OCI-LY7 (cell line): Measurements from ENCODE around the gene LRRC4. TPM values are rescaled to one million over a fixed set of nuclear protein-coding genes. Genes with fewer than 3 reads are reported as not detected.

Experiments
- BruUV-seq: library from RNA; stranded (reverse); fragments of 400-500 nt; replicated peaks from 2 replicates; lab custom pipeline; 2021; lab: Mats Ljungman, UMichigan
- CTCF ChIA-PET: fragments of 300-600 bp; sonication (Branson Sonifier 250); formaldehyde crosslinking; loops from one replicate; lab custom pipeline; 2022; ENCODE audit warnings: antibody characterized with exemption; ENCODE audit not compliant: unreplicated experiment; lab: Charles Lee
- POLR2A ChIA-PET: fragments of 300-600 bp; sonication (Branson Sonifier 250); formaldehyde crosslinking; loops from one replicate; lab custom pipeline; 2022; ENCODE audit warnings: antibody characterized with exemption; lab: Charles Lee
- DNase-seq: peaks from one replicate; pipeline ENCODE4 v3.0.0-alpha.2; 2015; ENCODE audit warnings: low spot score
- H2AFZ ChIP-seq: fragments of 200-600 bp; sonication (generic), shearing (Covaris generic); 2 replicates; pipeline ENCODE4 v1.6.1; 2014; ENCODE audit warnings: mild to moderate bottlenecking, antibody characterized with exemption, low read length, moderate library complexity
- H3K27ac ChIP-seq: fragments of 200-600 bp; sonication (generic); 2 replicates; pipeline ENCODE4 v1.5.1; 2014; ENCODE audit warnings: mixed run types, low read depth, mild to moderate bottlenecking, moderate library complexity, low read length, inconsistent platforms; ENCODE audit not compliant: poor library complexity, severe bottlenecking
- H3K36me3 ChIP-seq: fragments of 200-600 bp; sonication (generic); 2 replicates; pipeline ENCODE4 v1.6.1; 2014; ENCODE audit warnings: mild to moderate bottlenecking, antibody characterized with exemption, low read length, moderate library complexity, mixed read lengths; ENCODE audit not compliant: insufficient read depth
- H3K4me1 ChIP-seq: fragments of 200-600 bp; sonication (generic); 2 replicates; pipeline ENCODE4 v1.5.1; 2014; ENCODE audit warnings: mild to moderate bottlenecking, low read length; ENCODE audit not compliant: insufficient read depth, poor library complexity, severe bottlenecking
- H3K4me2 ChIP-seq: fragments of 200-600 bp; sonication (generic); 2 replicates; pipeline ENCODE4 v1.6.1; 2014; ENCODE audit warnings: mild to moderate bottlenecking, low read length
- H3K4me3 ChIP-seq: fragments of 200-600 bp; sonication (generic); 2 replicates; pipeline ENCODE4 v1.5.1; 2014; ENCODE audit warnings: mild to moderate bottlenecking, low read depth, low read length; ENCODE audit not compliant: poor library complexity, severe bottlenecking
- H3K79me2 ChIP-seq: fragments of 200-600 bp; sonication (generic); 2 replicates; pipeline ENCODE4 v1.6.1; 2016; ENCODE audit warnings: low read depth, mild to moderate bottlenecking, low read length, moderate library complexity, mixed read lengths; ENCODE audit not compliant: insufficient read depth
- H3K9me2 ChIP-seq: fragments of 200-600 bp; sonication (generic); 2 replicates; pipeline ENCODE4 v1.6.1; 2016; ENCODE audit warnings: mild to moderate bottlenecking, low read length, mixed read lengths; ENCODE audit not compliant: insufficient read depth
- H3K9me3 ChIP-seq: fragments of 200-600 bp; sonication (generic); 2 replicates; pipeline ENCODE4 v1.6.1; 2014; ENCODE audit warnings: mild to moderate bottlenecking, mixed run types, low read length, mixed read lengths
- H4K20me1 ChIP-seq: fragments of 200-600 bp; sonication (generic); 2 replicates; pipeline ENCODE4 v1.6.1; 2014; ENCODE audit warnings: mild to moderate bottlenecking, antibody characterized with exemption, low read length, moderate library complexity, mixed read lengths; ENCODE audit not compliant: insufficient read depth
- EZH2phosphoT487 ChIP-seq: fragments of 200-600 bp; sonication (generic); IDR thresholded peaks from 2 replicates; pipeline ENCODE4 v1.6.1; 2018; ENCODE audit warnings: low read depth, borderline replicate concordance, mild to moderate bottlenecking, mixed run types, antibody characterized with exemption, low read length, moderate library complexity, mixed read lengths
- intact Hi-C: fragments of 100-400 bp; cut with micrococcal nuclease; formaldehyde crosslinking; loops from one replicate; pipeline ENCODE4 v1.10.0; 2022; ENCODE audit not compliant: unreplicated experiment
- total RNA-seq, 2 experiments: library from RNA; depleted of rRNA in 1 of 2; stranded (reverse); fragments of >200 nt in 1 of 2; shearing (Covaris generic) in 1 of 2; gene quantifications; 2 replicates each; pipeline ENCODE4 v1.2.3, GENCODE V29; 2014 to 2022
- TF ChIP-seq, protein P1 (sequence below): fragments of 200-600 bp; sonication (generic); conservative IDR thresholded peaks from 2 replicates; pipeline ENCODE4 v1.5.1; 2014; ENCODE audit warnings: mild to moderate bottlenecking, antibody characterized with exemption, low read length, moderate library complexity, mixed read lengths

The LRRC4 gene
- total RNA-seq, 2 experiments from 2014 or later, result not detected

DNA sequence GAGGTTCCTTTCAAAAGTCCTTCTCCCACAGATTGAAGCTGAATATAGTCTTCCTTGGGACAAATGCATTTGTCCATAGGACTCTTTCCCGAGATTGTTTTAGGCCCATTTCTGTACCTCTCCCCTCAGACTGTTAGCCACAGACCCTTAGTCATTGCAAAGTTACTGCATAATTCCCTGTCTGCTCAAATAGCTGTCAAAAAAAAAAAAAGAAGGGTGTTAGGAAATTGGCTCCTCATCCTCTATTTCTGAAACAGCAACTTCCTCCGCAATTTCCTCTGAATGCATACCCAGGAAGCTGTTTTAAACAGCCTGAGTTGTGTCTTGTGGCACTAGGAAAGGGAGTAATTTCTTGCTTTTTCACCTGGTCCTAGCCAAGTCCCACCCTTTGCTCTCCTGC is 5.4 kb downstream of the LRRC4 start:
- H3K4me2 ChIP-seq, result no peak overlapping the region

DNA sequence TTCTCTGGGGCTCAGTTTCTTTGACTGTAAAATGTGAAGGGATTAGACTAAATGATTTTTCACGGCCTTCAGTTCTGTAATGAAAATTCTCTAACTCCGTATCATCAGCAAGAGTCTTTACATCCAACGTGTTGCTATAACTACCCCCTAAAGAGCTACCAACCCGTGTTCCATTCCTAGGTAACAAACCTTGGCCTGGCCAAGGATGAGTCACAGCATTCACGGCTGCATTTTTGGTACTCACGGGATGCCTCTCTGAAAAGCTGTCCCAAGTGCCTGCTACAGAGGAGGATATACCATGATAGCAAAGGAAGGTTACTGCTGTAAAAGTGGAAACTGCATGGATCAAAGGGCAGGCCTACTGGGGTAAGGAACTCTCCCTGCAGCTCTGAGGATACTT is 5.9 kb downstream of the LRRC4 start:
- H3K4me3 ChIP-seq, result no peak overlapping the region
- H4K20me1 ChIP-seq, result peaks cover 9% of the 10 kb centered on the region
- no peak overlapping the region for H3K4me2 ChIP-seq
- TF ChIP-seq, protein P1, sequence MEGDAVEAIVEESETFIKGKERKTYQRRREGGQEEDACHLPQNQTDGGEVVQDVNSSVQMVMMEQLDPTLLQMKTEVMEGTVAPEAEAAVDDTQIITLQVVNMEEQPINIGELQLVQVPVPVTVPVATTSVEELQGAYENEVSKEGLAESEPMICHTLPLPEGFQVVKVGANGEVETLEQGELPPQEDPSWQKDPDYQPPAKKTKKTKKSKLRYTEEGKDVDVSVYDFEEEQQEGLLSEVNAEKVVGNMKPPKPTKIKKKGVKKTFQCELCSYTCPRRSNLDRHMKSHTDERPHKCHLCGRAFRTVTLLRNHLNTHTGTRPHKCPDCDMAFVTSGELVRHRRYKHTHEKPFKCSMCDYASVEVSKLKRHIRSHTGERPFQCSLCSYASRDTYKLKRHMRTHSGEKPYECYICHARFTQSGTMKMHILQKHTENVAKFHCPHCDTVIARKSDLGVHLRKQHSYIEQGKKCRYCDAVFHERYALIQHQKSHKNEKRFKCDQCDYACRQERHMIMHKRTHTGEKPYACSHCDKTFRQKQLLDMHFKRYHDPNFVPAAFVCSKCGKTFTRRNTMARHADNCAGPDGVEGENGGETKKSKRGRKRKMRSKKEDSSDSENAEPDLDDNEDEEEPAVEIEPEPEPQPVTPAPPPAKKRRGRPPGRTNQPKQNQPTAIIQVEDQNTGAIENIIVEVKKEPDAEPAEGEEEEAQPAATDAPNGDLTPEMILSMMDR, result no peak
- no peak for TF ChIP-seq EZH2phosphoT487
- no peaks in the 10 kb centered on the region for H3K9me2 ChIP-seq
- DNase-seq, result no peak
- BruUV-seq, result no TSS peak
- ChIA-PET CTCF (interaction anchor here (1.6 kb wide), 1 partner anchor 26 kb away, joined by 3 read pairs; no protein-coding TSS in a partner anchor), POLR2A (interaction anchor here (0.7 to 1.0 kb wide), 4 partner anchors 11 to 394 kb away, joined by 3 to 4 read pairs (median 3); no protein-coding TSS in a partner anchor)
- H3K27ac ChIP-seq, result no peak overlapping the region
- H3K79me2 ChIP-seq, result no peaks in the 10 kb centered on the region
- H2AFZ ChIP-seq, result no peak overlapping the region
- H3K36me3 ChIP-seq, result peaks cover 18% of the 10 kb centered on the region
- no peaks in the 10 kb centered on the region for H3K9me3 ChIP-seq
- intact Hi-C loops, result no loop called here
- no peaks in the 10 kb centered on the region for H3K4me1 ChIP-seq

More for the DNA sequence above, 5.4 kb downstream of the LRRC4 start:
- H3K9me2 ChIP-seq, result no peaks in the 10 kb centered on the region
- H3K4me1 ChIP-seq, result no peaks in the 10 kb centered on the region
- CTCF ChIA-PET, result interaction anchor here (1.6 kb wide), 1 partner anchor 26 kb away, joined by 3 read pairs; no protein-coding TSS in a partner anchor
- no peak overlapping the region for H3K4me3 ChIP-seq
- H3K79me2 ChIP-seq, result no peaks in the 10 kb centered on the region
- H4K20me1 ChIP-seq, result peaks cover 9% of the 10 kb centered on the region
- BruUV-seq, result no TSS peak
- no peak overlapping the region for H3K27ac ChIP-seq
- no peak for DNase-seq
- peaks cover 13% of the 10 kb centered on the region for H3K36me3 ChIP-seq
- H2AFZ ChIP-seq, result no peak overlapping the region
- TF ChIP-seq, protein P1, result no peak
- no peak for TF ChIP-seq EZH2phosphoT487
- POLR2A ChIA-PET, result interaction anchor here (0.7 to 1.0 kb wide), 3 partner anchors 11 to 395 kb away, joined by 3 to 4 read pairs (median 3); no protein-coding TSS in a partner anchor
- no peaks in the 10 kb centered on the region for H3K9me3 ChIP-seq
- intact Hi-C loops, result no loop called here

DNA sequence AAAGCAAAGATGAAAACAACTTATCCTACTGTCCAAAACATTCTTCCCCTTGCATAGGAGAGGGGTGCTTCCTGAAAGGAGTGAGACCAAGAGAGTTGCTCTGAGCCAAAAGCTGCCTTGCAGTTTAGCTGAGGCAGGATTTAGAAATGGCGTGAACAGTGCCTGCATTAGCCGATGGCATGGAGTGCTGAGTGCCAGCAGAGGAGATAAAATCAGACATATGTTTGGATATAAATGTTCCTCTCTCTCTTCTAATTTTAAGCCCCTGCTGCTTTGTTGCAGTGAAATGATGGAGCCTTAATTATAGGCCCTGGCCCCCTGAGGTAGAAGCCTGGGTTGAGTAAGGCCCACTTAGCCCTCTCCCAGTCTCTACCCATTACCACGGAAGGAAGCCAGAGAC is 7.1 kb downstream of the LRRC4 start:
- no peak for DNase-seq
- H3K4me2 ChIP-seq, result no peak overlapping the region
- no peaks in the 10 kb centered on the region for H3K4me1 ChIP-seq
- H3K27ac ChIP-seq, result no peak overlapping the region
- POLR2A ChIA-PET, result interaction anchor here (0.7 to 1.3 kb wide), 3 partner anchors 11 to 97 kb away, joined by 3 to 4 read pairs (median 3); no protein-coding TSS in a partner anchor
- no peak overlapping the region for H2AFZ ChIP-seq
- intact Hi-C loops, result loop anchor here (5.0 kb wide), 1 partner anchor 183 kb away; no protein-coding TSS in a partner anchor
- H3K79me2 ChIP-seq, result no peaks in the 10 kb centered on the region
- peaks cover 9% of the 10 kb centered on the region; the same call in 1 of the 2 replicates for H4K20me1 ChIP-seq
- no peaks in the 10 kb centered on the region for H3K9me3 ChIP-seq
- BruUV-seq, result no TSS peak
- no peak overlapping the region for H3K4me3 ChIP-seq
- H3K9me2 ChIP-seq, result no peaks in the 10 kb centered on the region
- H3K36me3 ChIP-seq, result peaks cover 26% of the 10 kb centered on the region
- CTCF ChIA-PET, result no interaction called here
- TF ChIP-seq EZH2phosphoT487, result no peak
- TF ChIP-seq, protein P1, result no peak
